Measurements from ENCODE around the gene ICE1. TPM values are rescaled to one million over a fixed set of nuclear protein-coding genes. Genes with fewer than 3 reads are reported as not detected.

The ICE1 gene
- total and polyA plus RNA-seq, 2 of the 4 experiments (the other 2 are of a cell fraction) = 9.0 to 18.5 TPM

GRCh38 chr5:5470933-5471332 is 48.5 kb downstream of the ICE1 start:
- in situ Hi-C loops (cut with MboI; ENCODE audit: low sequenced_read_pairs) (no loop called here), intact Hi-C loops (cut with micrococcal nuclease) (no loop called here), dilution Hi-C loops (cut with HindIII; ENCODE audit: low sequenced_read_pairs, unreplicated experiment) (no loop called here)
- Histone ChIP-seq H2AFZ (replicated peaks; ENCODE audit: low read length, poor library complexity) (no peak overlapping the region), H3K27me3 (ENCODE audit: control insufficient read depth, insufficient read depth, low read length) (no peaks in the 10 kb centered on the region), H3K4me1 (ENCODE audit: control insufficient read depth, insufficient read depth, low read length) (no peaks in the 10 kb centered on the region), H3K4me2 (ENCODE audit: low read depth, low read length) (no peak overlapping the region), H2BK5ac (ENCODE audit: low read depth, low read length, poor library complexity, severe bottlenecking) (no peak overlapping the region), H2AK9ac (replicated peaks; ENCODE audit: low read depth, low read length, poor library complexity) (no peak overlapping the region), H3K14ac (replicated peaks; ENCODE audit: low read depth, low read length) (no peak overlapping the region), H3K9me3 (ENCODE audit: control insufficient read depth, insufficient read depth, low read length) (no peaks in the 10 kb centered on the region), H3K27ac (ENCODE audit: insufficient read depth, low read length) (no peak overlapping the region), H3K79me1 (ENCODE audit: low read depth in 1 of 2, low read length in 2 of 2) (peaks cover 5 to 9% of the 10 kb centered on the region in 2 experiments; a peak in 3 of 4 replicates), H3K4me3 (ENCODE audit: insufficient read depth, low read depth, low read length) (no peak overlapping the region), H2BK120ac (ENCODE audit: low read depth, low read length) (no peak overlapping the region), H4K8ac (ENCODE audit: low read depth in 2 of 2, low read length in 2 of 2) (no peak overlapping the region), H3K18ac (ENCODE audit: low read depth, low read length) (no peak overlapping the region), H3K23ac (ENCODE audit: low read depth, low read length) (no peak overlapping the region), H2BK15ac (ENCODE audit: low read depth, low read length) (no peak overlapping the region), H3K9me1 (ENCODE audit: insufficient read depth, low read length) (peaks cover 6% of the 10 kb centered on the region; the same call in 1 of the 2 replicates), H3K4ac (ENCODE audit: low read depth, low read length) (no peak overlapping the region), H3K56ac (ENCODE audit: extremely low read depth, insufficient read depth, low read length) (no peak overlapping the region), H4K5ac (ENCODE audit: low read depth, low read length) (no peak overlapping the region), H2AK5ac (ENCODE audit: low read depth, low read length) (no peak overlapping the region), H3K9ac (ENCODE audit: low read depth, low read length) (no peak overlapping the region), H4K20me1 (ENCODE audit: insufficient read depth, low read length) (no peaks in the 10 kb centered on the region; the same call in 1 of the 2 replicates), H4K91ac (ENCODE audit: insufficient read depth, low read depth, low read length) (no peak overlapping the region), H2BK20ac (ENCODE audit: low read depth, low read length) (no peak overlapping the region), H3K36me3 (ENCODE audit: control insufficient read depth, insufficient read depth, low read length) (peaks cover 20% of the 10 kb centered on the region)
- ATAC-seq (ENCODE audit: low read depth) (no peak), DNase-seq (no peak)
- CTCF ChIA-PET = no interaction called here
- TF ChIP-seq SMC3 (IDR thresholded peaks at IDR 0.05; ENCODE audit: low read depth, low read length) = no peak
- peak; percentile 30 for TF ChIP-seq MAFK (IDR thresholded peaks at IDR 0.05; ENCODE audit: low read depth, low read length)
- BruUV-seq (replicated peaks) = no TSS peak
- POLR2A ChIA-PET (ENCODE audit: unreplicated experiment) = no interaction called here
